Measurements from ENCODE around the gene BPIFB1. TPM values are rescaled to one million over a fixed set of nuclear protein-coding genes. Genes with fewer than 3 reads are reported as not detected.

BPIFB1 gene
- polyA plus RNA-seq, 1 donor (not counting 4 experiments of a cell fraction or from before 2014, with no cell fraction given), result not detected

DNA sequence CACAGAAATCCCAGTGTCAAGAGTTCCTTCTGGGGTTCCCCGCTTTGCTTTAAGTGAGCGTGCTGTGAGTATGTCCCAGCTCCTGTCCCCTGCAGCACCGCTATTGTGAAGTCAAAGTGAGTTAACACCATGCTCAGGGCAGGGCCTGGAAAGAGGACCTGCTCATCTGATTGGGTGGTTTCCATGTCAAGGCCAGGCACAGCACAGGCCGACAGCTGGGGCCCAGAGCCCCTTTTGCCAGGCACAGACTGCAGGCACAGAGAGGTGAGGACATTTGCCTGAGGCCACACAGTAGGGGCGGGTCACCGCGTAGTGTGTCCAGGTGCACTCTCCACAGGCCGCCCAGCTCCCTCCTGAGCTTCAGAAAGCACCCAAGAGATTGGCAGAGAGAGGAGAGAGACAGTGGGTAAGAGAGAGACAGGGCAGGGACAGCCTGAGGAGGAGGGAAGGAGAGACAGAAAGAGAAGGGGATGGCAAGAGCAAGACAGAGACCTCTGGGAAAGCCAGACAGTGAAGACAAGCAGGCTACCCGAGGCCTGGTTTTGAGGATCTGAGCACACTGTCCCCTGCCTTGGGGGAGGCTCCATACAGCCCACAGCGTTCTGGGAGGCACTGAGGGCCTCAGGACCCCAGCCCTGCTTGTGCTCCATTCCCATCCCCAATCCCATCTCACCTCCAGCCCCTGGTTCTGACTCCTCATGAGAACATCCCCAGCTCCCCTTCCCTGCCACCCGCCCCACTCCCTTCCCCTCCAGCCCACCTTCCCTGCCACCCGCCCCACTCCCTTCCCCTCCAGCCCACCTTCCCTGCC is 6.5 kb upstream of the BPIFB1 start:
- DNase-seq (ENCODE audit: low read depth, low spot score), result no peak
- Histone ChIP-seq H3K27ac (ENCODE audit: control insufficient read depth, insufficient read depth, low read length) (no peak overlapping the region), H3K9me3 (ENCODE audit: control insufficient read depth, low read depth, low read length) (no peaks in the 10 kb centered on the region), H4K20me1 (ENCODE audit: control insufficient read depth, extremely low read depth, insufficient read depth, low read length) (no peaks in the 10 kb centered on the region), H3K9ac (ENCODE audit: control insufficient read depth, extremely low read depth, insufficient read depth, low read length) (no peak overlapping the region), H3K79me2 (ENCODE audit: control insufficient read depth, insufficient read depth, low read length) (no peaks in the 10 kb centered on the region), H2AFZ (ENCODE audit: control insufficient read depth, low read length) (no peak overlapping the region), H3K27me3 (ENCODE audit: control insufficient read depth, extremely low read depth, insufficient read depth, low read length) (peaks cover 12% of the 10 kb centered on the region), H3K4me3 (ENCODE audit: control insufficient read depth in 2 of 3, extremely low read depth in 1 of 3, insufficient read depth in 2 of 3, low read depth in 1 of 3, low read length in 3 of 3) (no peak overlapping the region), H3K9me1 (ENCODE audit: control insufficient read depth, extremely low read depth, insufficient read depth, low read length) (no peaks in the 10 kb centered on the region), H3K4me2 (ENCODE audit: control insufficient read depth, extremely low read depth, insufficient read depth, low read depth, low read length) (no peak overlapping the region), H3K36me3 (ENCODE audit: control insufficient read depth in 2 of 2, extremely low read depth in 1 of 2, insufficient read depth in 2 of 2, low read length in 2 of 2) (no peaks in the 10 kb centered on the region), H3K4me1 (ENCODE audit: control insufficient read depth, extremely low read depth, insufficient read depth, low read length) (no peaks in the 10 kb centered on the region)
- no peak for TF ChIP-seq EZH2 (IDR thresholded peaks at IDR 0.05; ENCODE audit: low read length)
- TF ChIP-seq, protein P1, sequence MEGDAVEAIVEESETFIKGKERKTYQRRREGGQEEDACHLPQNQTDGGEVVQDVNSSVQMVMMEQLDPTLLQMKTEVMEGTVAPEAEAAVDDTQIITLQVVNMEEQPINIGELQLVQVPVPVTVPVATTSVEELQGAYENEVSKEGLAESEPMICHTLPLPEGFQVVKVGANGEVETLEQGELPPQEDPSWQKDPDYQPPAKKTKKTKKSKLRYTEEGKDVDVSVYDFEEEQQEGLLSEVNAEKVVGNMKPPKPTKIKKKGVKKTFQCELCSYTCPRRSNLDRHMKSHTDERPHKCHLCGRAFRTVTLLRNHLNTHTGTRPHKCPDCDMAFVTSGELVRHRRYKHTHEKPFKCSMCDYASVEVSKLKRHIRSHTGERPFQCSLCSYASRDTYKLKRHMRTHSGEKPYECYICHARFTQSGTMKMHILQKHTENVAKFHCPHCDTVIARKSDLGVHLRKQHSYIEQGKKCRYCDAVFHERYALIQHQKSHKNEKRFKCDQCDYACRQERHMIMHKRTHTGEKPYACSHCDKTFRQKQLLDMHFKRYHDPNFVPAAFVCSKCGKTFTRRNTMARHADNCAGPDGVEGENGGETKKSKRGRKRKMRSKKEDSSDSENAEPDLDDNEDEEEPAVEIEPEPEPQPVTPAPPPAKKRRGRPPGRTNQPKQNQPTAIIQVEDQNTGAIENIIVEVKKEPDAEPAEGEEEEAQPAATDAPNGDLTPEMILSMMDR (optimal IDR thresholded peaks at IDR 0.05 in 1 of 3, IDR thresholded peaks at IDR 0.05 in 1 of 3, conservative IDR thresholded peaks at IDR 0.05 in 1 of 3; ENCODE audit: extremely low read depth in 1 of 3, insufficient read depth in 2 of 3, low read length in 3 of 3), result no peak
- FAIRE-seq, result no peak
- dilution Hi-C loops (cut with MboI; ENCODE audit: extremely low pct_ligation_motif_present, low sequenced_read_pairs), result no loop called here

DNA sequence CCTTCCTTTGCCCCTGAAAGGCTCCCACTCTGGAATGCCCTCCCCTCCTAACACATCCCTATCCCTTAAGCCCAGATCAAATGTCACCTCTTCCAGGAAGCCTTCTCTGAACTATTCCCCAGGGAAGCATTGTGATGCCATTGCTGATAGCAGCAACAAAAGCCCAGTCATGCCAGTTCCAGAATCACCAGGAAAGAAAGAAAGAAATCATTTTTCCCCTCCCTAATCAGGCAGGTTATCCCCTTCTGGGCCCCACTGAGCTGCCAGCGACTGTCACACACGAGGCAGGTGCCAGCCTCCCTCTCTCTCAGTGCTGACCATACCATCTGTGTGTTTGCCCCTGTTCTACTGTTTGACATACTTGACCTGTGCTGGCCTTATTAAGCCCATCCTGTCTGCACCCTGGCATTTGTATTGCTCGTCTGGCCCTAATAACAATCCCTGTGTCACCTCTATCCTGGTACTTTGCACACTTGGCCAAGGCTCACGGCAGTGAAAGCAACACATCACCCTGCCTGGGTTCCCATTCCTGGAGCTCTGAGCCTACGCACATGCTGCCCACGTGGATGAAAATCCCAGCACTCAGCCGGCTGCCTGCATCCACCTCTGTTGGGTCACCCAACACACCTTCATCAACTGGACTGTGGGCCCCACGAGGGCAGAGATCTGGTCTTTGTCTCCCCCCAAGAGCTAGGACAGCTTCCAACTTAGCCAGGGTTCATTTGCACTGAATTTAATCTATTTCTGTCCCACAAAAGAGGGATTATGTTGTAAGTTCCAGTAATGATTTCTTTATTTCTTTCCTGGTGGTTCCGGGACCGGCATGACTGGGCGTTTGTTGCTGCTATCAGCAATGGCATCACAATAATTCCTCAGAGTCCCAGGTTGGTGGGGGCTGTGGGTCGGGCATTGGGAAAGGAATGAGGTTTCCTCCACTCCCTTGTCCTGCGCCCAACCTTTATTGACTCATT is 5.3 kb upstream of the BPIFB1 start:
- H3K27ac ChIP-seq (ENCODE audit: control insufficient read depth, insufficient read depth, low read length), result no peak overlapping the region
- H3K4me3 ChIP-seq (ENCODE audit: control insufficient read depth in 2 of 3, extremely low read depth in 1 of 3, insufficient read depth in 2 of 3, low read depth in 1 of 3, low read length in 3 of 3), result no peak overlapping the region
- H3K36me3 ChIP-seq (ENCODE audit: control insufficient read depth in 2 of 2, extremely low read depth in 1 of 2, insufficient read depth in 2 of 2, low read length in 2 of 2), result no peaks in the 10 kb centered on the region
- H3K79me2 ChIP-seq (ENCODE audit: control insufficient read depth, insufficient read depth, low read length), result no peaks in the 10 kb centered on the region
- DNase-seq (ENCODE audit: low read depth, low spot score) (no peak), FAIRE-seq (no peak)
- no peaks in the 10 kb centered on the region for H4K20me1 ChIP-seq (ENCODE audit: control insufficient read depth, extremely low read depth, insufficient read depth, low read length)
- no peaks in the 10 kb centered on the region for H3K9me1 ChIP-seq (ENCODE audit: control insufficient read depth, extremely low read depth, insufficient read depth, low read length)
- H3K9me3 ChIP-seq (ENCODE audit: control insufficient read depth, low read depth, low read length), result no peaks in the 10 kb centered on the region
- TF ChIP-seq EZH2 (IDR thresholded peaks at IDR 0.05; ENCODE audit: low read length), result no peak
- TF ChIP-seq, protein P1 (optimal IDR thresholded peaks at IDR 0.05 in 1 of 3, IDR thresholded peaks at IDR 0.05 in 1 of 3, conservative IDR thresholded peaks at IDR 0.05 in 1 of 3; ENCODE audit: extremely low read depth in 1 of 3, insufficient read depth in 2 of 3, low read length in 3 of 3), result no peak
- H3K27me3 ChIP-seq (ENCODE audit: control insufficient read depth, extremely low read depth, insufficient read depth, low read length), result peaks cover 12% of the 10 kb centered on the region
- no peaks in the 10 kb centered on the region for H3K4me1 ChIP-seq (ENCODE audit: control insufficient read depth, extremely low read depth, insufficient read depth, low read length)
- no peak overlapping the region for H3K9ac ChIP-seq (ENCODE audit: control insufficient read depth, extremely low read depth, insufficient read depth, low read length)
- dilution Hi-C loops (cut with MboI; ENCODE audit: extremely low pct_ligation_motif_present, low sequenced_read_pairs), result no loop called here
- no peak overlapping the region for H3K4me2 ChIP-seq (ENCODE audit: control insufficient read depth, extremely low read depth, insufficient read depth, low read depth, low read length)
- H2AFZ ChIP-seq (ENCODE audit: control insufficient read depth, low read length), result no peak overlapping the region
